CD4-positive, alpha-beta T cell treated with Interleukin-6 at 100 ng/mL for 8 hours (primary cell): ENCODE data around the gene FKBP2.

Experiments
- DNase-seq: peaks from one replicate; pipeline ENCODE4 v3.0.0-alpha.2; 2020; ENCODE audit warnings: mixed read lengths, low spot score

Gene FKBP2

DNA sequence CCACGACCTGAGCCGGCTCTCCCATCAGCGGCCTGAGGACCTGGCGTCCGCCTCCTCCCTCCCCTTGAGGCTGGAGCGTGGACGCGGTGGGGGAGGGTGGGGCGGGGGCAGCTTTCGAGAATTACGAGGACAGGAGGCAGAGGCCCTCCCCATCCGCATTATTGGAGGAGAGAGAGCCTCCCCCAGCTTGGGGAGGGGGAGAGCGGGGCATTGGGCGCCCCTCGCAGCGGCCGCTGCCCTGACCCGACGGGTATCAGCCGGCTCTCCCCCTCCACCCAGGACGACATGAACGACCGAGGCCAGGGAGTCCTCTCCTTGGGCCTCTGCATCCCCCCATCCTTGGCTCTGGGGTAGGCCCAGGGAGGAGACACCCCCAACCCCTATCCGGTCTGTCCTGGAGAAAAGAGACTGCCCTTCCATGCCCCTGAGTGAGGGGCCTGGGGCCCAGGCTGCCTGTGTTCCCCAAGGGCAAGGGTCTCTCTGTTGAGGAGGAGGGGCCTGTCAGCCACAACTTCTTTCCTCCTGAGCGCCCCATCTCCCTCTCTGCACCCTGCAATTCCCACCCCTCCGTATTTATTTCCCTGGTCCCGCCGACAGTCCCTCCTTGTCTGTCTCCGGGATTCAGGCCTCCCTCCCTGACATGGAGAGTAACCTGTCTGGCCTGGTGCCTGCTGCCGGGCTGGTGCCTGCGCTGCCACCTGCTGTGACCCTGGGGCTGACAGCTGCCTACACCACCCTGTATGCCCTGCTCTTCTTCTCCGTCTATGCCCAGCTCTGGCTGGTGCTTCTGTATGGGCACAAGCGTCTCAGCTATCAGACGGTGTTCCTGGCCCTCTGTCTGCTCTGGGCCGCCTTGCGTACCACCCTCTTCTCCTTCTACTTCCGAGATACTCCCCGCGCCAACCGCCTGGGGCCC lies 45.2 kb downstream of the FKBP2 start:
- DNase-seq: no peak

DNA sequence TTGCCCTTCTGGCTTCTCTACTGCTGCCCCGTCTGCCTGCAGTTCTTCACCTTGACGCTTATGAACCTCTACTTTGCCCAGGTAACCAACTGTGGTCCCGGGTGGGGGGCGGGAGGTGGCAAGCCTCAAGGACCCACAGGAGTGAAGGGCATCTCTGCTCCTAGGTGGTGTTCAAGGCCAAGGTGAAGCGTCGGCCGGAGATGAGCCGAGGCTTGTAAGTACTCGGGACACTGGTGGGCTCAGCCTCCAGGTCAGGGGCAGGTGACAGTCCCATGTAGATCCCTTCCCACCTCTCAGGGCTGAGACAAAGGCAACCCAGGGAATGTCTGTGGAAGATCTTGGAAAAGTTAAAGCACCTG lies 45.9 kb downstream of the FKBP2 start:
- DNase-seq: no peak

DNA sequence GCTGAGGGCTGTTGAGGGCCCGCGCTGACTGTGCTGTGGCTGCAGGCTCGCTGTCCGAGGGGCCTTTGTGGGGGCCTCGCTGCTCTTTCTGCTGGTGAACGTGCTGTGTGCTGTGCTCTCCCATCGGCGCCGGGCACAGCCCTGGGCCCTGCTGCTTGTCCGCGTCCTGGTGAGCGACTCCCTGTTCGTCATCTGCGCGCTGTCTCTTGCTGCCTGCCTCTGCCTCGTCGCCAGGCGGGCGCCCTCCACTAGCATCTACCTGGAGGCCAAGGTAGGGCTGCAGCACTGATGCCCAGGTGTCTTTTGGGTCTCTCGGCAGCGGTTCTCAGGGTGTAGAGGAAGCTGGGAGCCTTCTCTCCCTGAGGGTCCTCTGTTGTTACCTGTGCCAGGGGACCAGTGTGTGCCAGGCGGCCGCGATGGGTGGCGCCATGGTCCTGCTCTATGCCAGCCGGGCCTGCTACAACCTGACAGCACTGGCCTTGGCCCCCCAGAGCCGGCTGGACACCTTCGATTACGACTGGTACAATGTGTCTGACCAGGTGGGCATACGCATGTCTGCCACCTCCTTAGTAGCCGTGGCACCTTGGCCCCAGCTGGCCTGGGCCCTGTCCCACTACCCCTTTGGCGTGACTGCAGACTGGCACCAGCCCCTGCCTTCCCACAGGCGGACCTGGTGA lies 46.9 kb downstream of the FKBP2 start:
- no peak for DNase-seq

DNA sequence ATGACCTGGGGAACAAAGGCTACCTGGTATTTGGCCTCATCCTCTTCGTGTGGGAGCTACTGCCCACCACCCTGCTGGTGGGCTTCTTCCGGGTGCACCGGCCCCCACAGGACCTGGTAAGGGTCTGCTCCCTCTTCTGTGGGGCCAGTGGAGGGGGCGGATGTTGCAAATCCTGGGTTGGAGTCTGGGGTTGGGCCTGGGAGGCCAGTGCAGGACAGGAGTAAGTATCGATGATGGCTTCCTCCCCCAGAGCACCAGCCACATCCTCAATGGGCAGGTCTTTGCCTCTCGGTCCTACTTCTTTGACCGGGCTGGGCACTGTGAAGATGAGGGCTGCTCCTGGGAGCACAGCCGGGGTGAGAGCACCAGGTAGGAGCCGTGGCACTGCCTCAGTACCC lies 47.5 kb downstream of the FKBP2 start:
- no peak for DNase-seq

DNA sequence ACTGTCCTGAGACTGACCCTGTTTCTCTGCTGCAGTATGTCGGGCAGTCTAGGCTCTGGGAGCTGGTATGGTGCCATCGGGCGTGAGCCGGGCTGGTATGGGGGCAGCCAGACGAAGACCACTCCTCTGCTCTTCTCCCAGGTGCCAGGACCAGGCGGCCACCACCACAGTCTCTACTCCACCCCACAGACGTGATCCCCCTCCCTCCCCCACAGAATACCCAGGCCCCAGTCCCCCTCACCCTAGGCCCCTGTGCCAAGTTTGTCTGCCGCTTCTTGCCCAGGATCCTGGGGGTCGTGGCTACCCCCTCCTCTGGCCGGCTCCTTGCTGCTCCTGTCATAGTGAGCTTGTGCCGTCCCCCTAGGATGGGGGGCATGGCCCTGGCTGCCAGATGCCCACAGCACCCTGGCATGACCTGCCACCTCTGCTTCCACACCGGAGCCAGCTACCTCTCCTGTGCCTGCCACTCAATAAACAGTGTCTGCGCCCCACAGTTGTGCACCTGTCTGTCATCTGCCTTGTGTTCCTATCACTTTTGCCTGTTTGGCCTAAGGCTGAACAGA lies 48.2 kb downstream of the FKBP2 start:
- DNase-seq: no peak

DNA sequence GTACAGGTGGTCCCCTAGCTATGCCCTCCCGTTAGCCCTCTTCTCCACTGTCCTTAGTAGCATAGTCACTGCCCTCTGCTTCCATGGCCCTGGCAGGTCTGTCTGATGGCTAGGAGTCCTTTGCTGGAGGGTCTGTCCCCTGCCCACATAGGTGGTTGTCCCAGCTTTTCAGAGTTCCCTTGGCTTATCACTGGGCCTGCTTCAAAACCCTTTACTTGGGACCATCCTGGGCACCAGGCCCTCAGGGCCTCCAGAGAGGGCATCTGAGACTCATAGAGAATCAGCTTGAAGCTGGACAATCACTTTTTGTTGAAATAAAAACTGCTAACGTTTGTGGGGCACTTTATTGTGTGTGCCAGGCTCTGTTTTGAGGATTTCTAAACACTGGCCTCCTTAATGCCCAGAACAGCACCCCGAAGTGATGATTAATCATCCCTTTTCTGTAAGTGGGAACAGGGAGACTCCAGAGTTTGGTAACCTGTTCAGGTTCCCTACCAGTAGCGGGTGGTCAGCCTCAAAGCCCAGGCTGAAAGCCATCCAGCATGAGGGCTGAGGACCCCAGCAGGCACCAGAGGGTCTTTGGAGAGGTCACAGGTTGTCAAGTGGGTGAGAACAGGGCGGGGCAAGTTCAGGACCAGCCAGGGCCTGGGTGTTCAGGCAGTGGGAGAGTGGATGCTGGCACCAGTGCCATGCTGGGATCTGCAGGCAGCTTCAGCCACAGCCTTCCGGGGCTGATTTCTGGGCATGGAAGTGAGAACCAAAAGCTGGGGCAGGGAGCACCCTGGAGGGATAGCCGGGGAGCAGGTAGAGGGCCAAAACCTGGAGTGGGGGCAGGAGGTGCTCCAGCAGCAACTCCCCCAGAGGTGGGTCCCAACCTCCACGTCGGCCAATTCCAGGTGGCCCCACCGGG lies 49.7 kb downstream of the FKBP2 start:
- no peak for DNase-seq

DNA sequence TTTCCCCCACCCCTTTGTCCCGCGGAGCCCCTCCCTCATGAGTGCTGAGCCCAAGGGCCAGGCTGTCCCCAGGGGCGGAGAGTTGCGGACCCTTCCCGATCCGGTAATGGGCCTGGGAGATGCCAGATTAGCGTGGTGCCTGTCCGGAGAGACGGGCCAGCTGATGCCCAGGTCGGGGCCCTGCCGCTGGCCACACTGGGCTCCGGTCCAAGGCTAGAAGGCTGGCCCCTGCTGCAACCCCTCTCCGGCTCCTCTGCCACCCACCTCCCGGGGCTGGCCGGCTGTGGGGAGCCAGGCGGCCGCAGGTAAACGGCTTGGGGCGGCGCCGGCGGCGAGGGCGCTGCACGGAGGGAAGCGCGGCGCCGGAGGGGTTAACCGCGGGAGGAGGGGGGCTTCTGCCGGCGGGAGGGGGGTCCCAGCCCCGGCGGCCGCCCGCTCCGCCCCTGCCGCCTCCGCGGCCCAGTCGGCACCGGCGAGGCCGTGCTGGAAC lies 50.4 kb downstream of the FKBP2 start, which contains the start of gene KCNK4:
Gene KCNK4, plus strand, starts transcription at position 41 of the 490 bp plus-strand sequence. CDS start 1,717 bp downstream, outside the sequence.
- no peak for DNase-seq

DNA sequence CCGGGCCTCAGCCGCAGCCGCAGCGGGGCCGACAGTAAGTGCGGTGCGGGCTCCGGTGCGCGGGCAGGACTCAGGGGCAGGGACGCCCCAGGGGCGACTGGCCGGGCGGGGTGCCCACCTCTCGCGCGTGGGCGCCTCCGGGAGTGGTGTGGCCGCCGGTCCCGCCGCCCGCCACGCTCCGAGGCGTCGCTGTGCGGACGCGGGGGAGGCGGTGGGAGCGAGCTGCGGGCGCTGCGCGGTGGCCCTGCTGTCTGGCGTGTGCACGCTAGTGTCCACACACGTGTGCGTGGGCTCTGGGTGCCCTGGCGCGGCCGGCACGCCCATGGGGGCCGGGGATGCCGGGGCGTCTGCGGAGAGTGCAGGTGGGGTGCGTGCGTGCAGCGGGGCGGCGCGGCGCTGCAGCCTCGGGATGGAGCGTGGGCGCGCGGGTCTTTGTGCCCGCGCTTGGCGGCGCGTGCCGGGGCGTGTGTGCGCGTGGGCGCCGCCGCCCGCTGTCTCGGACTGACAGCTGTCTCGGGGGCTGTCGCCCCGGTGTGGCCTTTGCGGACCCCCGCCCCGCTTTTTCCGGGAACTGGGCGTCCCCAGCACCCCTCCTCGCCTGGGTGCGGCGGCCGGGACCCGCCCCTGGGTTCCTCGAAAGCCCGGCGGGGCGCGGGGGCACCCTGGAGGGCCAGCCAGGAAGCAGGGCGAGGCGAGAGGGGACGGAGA lies 51.0 kb downstream of the FKBP2 start:
- no peak for DNase-seq

DNA sequence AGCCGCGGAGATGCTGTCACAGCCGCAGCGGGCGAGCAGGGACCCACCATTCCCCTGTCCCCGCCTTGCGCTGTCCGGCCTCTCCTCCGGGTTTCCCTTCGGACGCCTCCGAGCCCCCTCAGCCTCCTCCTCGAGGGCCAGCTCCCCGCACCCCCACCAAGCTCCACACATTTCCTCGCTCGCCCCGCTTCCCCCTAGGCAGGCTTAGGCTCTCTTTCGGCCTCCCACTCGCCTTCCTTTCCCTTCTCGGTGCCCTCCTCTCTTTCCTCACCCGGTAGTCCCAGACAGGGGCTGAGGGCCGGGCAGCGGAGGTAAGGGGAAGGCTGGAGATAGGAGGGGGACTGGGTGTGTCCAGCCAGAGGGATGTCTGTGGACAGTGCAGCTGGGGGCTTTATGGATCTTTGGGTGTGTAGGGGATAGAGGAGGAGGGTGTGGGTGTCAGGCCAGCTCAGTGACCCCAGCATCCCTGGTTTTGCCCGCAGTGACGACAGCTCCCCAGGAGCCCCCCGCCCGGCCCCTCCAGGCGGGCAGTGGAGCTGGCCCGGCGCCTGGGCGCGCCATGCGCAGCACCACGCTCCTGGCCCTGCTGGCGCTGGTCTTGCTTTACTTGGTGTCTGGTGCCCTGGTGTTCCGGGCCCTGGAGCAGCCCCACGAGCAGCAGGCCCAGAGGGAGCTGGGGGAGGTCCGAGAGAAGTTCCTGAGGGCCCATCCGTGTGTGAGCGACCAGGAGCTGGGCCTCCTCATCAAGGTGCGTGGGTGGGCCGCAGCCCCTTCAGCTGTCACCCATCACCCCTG lies 51.8 kb downstream of the FKBP2 start:
- no peak for DNase-seq
